ENCODE measurements around the gene KLHDC8A. TPM values are rescaled to one million over a fixed set of nuclear protein-coding genes. Genes with fewer than 3 reads are reported as not detected.

KLHDC8A gene
- total RNA-seq, 1 donor from 2014 or later = 1.5 TPM

- no peak for TF ChIP-seq CTCF (IDR thresholded peaks at IDR 0.05; ENCODE audit: unreplicated experiment)
- H3K9me3 Mint-ChIP-seq (ENCODE audit: unreplicated experiment) = no peaks in the 10 kb centered on the region
- peaks cover 49% of the 10 kb centered on the region for H3K4me1 Mint-ChIP-seq (ENCODE audit: unreplicated experiment)
- no peak for DNase-seq (ENCODE audit: low spot score)
- H3K27ac Mint-ChIP-seq (ENCODE audit: unreplicated experiment) = peak overlapping the region; percentile 26
- no peak overlapping the region for H3K4me3 Mint-ChIP-seq (ENCODE audit: unreplicated experiment)
- H3K36me3 Mint-ChIP-seq (ENCODE audit: low read depth, unreplicated experiment) = no peaks in the 10 kb centered on the region
- H3K27me3 Mint-ChIP-seq (ENCODE audit: unreplicated experiment) = peaks cover 2% of the 10 kb centered on the region
These were observed 6.0 kb downstream of the KLHDC8A start for GRCh38 chr1:205350691-205351141.

- Mint-ChIP-seq H3K27me3 (ENCODE audit: unreplicated experiment) (peaks cover 2% of the 10 kb centered on the region), H3K36me3 (ENCODE audit: low read depth, unreplicated experiment) (no peaks in the 10 kb centered on the region), H3K4me1 (ENCODE audit: unreplicated experiment) (peaks cover 49% of the 10 kb centered on the region), H3K4me3 (ENCODE audit: unreplicated experiment) (no peak overlapping the region), H3K9me3 (ENCODE audit: unreplicated experiment) (no peaks in the 10 kb centered on the region), H3K27ac (ENCODE audit: unreplicated experiment) (no peak overlapping the region)
- no peak for TF ChIP-seq CTCF (IDR thresholded peaks at IDR 0.05; ENCODE audit: unreplicated experiment)
- no peak for DNase-seq (ENCODE audit: low spot score)
These were observed 6.6 kb downstream of the KLHDC8A start for GRCh38 chr1:205350124-205350523.

GRCh38 chr1:205348554-205349487, 7.9 kb downstream of the KLHDC8A start:
- H3K27ac Mint-ChIP-seq (ENCODE audit: unreplicated experiment) = peak overlapping the region; percentile 65
- H3K36me3 Mint-ChIP-seq (ENCODE audit: low read depth, unreplicated experiment) = no peaks in the 10 kb centered on the region
- peaks cover 8% of the 10 kb centered on the region for H3K27me3 Mint-ChIP-seq (ENCODE audit: unreplicated experiment)
- H3K9me3 Mint-ChIP-seq (ENCODE audit: unreplicated experiment) = no peaks in the 10 kb centered on the region
- no peak for DNase-seq (ENCODE audit: low spot score)
- peaks cover 49% of the 10 kb centered on the region for H3K4me1 Mint-ChIP-seq (ENCODE audit: unreplicated experiment)
- no peak overlapping the region for H3K4me3 Mint-ChIP-seq (ENCODE audit: unreplicated experiment)
- TF ChIP-seq CTCF (IDR thresholded peaks at IDR 0.05; ENCODE audit: unreplicated experiment) = no peak

- TF ChIP-seq CTCF (IDR thresholded peaks at IDR 0.05; ENCODE audit: unreplicated experiment) = no peak
- H3K9me3 Mint-ChIP-seq (ENCODE audit: unreplicated experiment) = no peaks in the 10 kb centered on the region
- peaks cover 8% of the 10 kb centered on the region for H3K27me3 Mint-ChIP-seq (ENCODE audit: unreplicated experiment)
- no peaks in the 10 kb centered on the region for H3K36me3 Mint-ChIP-seq (ENCODE audit: low read depth, unreplicated experiment)
- peaks cover 50% of the 10 kb centered on the region for H3K4me1 Mint-ChIP-seq (ENCODE audit: unreplicated experiment)
- no peak for DNase-seq (ENCODE audit: low spot score)
- H3K27ac Mint-ChIP-seq (ENCODE audit: unreplicated experiment) = peak overlapping the region; percentile 81
- H3K4me3 Mint-ChIP-seq (ENCODE audit: unreplicated experiment) = peak overlapping the region; percentile 18
These were observed 9.7 kb downstream of the KLHDC8A start for GRCh38 chr1:205346956-205347574.

GRCh38 chr1:205345761-205346160, 11.0 kb downstream of the KLHDC8A start:
- H3K9me3 Mint-ChIP-seq (ENCODE audit: unreplicated experiment) = no peaks in the 10 kb centered on the region
- no peak overlapping the region for H3K4me3 Mint-ChIP-seq (ENCODE audit: unreplicated experiment)
- peak overlapping the region; percentile 48 for H3K27ac Mint-ChIP-seq (ENCODE audit: unreplicated experiment)
- H3K4me1 Mint-ChIP-seq (ENCODE audit: unreplicated experiment) = peaks cover 44% of the 10 kb centered on the region
- H3K36me3 Mint-ChIP-seq (ENCODE audit: low read depth, unreplicated experiment) = no peaks in the 10 kb centered on the region
- peaks cover 10% of the 10 kb centered on the region for H3K27me3 Mint-ChIP-seq (ENCODE audit: unreplicated experiment)
- no peak for DNase-seq (ENCODE audit: low spot score)
- no peak for TF ChIP-seq CTCF (IDR thresholded peaks at IDR 0.05; ENCODE audit: unreplicated experiment)

Measured in endothelial cell (in vitro differentiated cells).